Activated T-helper 1 cell treated with anti-CD3 and anti-CD28 coated beads, Interleukin-2, amount 50 U/mL, for 16 hours (primary cell): ENCODE data around the gene NCS1.

Experiments
- DNase-seq, 2 donors: peaks; one replicate each; pipeline ENCODE4 v3.0.0-alpha.2; 2020; ENCODE audit warnings: low read depth in 1 of 2, low spot score in 1 of 2

The NCS1 gene

GRCh38 chr9:130172161-130172857 lies at the start of gene NCS1:
NCS1 (plus strand) TSS chr9:130172404; CDS start chr9:130172664, 260 bp downstream.
- peak in 1 of 2 donors; percentile 27 for DNase-seq

DNA sequence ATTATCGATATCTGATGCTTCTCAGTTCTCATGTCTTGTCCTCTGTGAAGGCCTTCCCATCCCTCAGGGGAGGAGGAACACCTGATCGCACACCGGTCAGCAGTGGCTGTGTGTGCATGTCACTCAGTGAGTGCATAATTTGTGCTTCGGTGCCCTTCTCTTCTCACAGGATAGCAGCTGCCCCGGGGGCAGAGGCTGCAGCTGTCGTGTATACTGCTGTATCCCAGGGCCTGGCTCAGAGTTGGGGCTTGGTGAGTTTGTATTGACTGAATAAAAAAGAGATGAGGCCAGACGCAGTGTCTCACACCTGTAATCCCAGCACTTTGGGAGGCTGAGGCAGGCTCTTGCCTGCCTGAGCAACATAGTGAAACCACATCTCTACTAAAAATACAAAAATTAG lies 49.7 kb upstream of the NCS1 start:
- DNase-seq = no peak

GRCh38 chr9:130124085-130124860 lies 47.9 kb upstream of the NCS1 start:
- DNase-seq = no peak

DNA sequence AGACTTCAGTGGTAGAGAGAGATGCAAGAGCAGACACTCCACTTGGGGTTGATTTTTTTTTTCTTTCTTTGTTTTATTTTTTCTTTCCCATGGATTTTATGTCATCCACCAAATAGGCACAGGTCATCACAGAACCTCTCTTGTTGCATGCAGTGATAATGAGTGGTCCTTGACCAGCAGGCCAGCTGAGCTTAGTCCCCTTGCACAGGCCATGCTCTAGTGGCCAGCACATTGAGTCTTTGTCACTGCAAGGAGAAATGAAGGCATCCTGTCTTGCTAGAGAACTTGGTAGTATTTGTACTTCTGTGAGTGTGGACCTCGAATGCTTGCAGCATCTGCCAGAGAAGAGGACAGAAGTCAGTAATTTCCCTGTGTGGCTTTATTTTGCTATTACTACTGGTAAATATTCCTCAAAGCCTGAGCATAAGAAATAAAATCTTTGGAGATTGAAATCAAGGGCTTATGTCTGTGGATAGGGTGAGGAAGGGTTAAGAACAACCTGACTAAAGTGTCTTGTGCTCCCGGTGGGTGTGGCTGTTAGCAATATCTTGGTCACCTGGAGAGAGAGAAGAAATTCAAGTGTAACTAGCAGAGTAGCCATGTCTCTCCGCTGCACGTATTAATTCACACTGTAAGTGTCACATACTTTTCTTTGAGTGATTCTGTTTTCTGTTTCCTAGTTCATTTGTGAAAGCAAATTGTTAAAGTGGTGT lies 45.3 kb upstream of the NCS1 start:
- no peak for DNase-seq

- DNase-seq = peak; percentile 50 to 58
These were observed 44.0 kb upstream of the NCS1 start for GRCh38 chr9:130128251-130128650.

- peak; percentile 7 to 37 for DNase-seq
These were observed 43.3 kb upstream of the NCS1 start for GRCh38 chr9:130128733-130129431.

GRCh38 chr9:130129432-130130061 lies 42.7 kb upstream of the NCS1 start:
- no peak for DNase-seq

- DNase-seq = no peak
These were observed 39.5 kb upstream of the NCS1 start for GRCh38 chr9:130132746-130133145.

GRCh38 chr9:130137081-130137640 lies 35.0 kb upstream of the NCS1 start:
- no peak for DNase-seq

GRCh38 chr9:130137641-130138081 lies 34.5 kb upstream of the NCS1 start:
- DNase-seq = no peak

GRCh38 chr9:130138171-130138653 lies 34.0 kb upstream of the NCS1 start:
- DNase-seq = no peak

DNA sequence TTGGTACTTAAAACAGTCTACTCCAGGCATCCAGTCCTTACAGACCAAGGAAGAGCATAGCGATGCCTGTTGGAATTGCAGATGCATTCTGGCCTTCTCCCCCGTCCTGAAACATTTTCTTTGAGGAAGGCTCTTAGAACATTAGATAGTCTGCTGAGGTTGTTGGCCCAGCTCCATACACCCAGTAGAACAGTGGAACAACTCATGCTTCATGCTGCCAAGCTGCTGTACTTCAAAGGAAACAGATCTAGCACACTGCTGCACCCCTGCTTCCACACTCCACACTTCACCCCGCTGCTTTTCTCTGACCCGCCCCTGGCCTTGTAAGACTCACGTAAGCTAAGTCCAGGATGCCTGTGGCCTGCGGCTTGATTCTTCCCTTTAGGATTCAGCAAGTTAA lies 33.4 kb upstream of the NCS1 start:
- no peak for DNase-seq

DNA sequence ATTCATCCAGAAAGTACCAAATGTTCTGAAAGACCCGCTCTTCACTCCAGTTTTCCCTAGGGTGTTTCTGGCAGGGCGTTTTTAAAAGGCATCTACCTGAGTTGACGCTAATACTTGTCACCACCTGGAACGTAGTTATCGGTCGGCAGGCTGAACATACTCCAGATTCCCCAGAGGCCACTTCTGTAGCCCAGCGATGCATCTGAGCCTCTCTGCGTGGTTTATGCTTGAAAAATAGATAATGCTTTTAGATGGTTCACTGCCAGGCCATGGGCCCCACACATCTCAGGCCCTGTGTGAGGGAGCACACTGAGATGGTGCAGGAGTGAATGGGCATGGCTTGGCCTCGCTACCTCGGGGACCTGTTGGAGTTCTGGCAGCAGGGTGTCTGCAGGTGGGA lies 33.0 kb upstream of the NCS1 start:
- no peak for DNase-seq

GRCh38 chr9:130140706-130141105 lies 31.5 kb upstream of the NCS1 start:
- no peak for DNase-seq

DNA sequence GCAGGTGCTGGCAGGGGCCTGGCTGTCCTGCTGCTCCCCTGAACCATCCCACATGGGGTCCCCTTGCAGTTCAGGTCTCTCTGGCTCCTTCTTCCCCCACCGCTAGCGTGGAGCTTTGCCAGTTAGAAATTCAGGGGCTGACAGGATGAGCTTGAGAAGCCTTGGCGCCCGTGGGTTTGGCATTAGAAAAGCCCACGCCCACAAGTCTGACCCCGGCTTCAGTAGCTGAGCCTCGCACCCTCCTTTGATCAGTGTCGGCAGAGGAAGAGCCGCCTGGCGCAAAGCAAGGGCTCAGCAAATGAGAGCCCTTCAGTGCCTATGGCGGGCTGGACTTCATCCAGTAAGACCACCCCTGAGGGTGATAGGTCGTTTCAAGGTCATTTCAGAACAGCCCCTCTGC lies 30.1 kb upstream of the NCS1 start:
- DNase-seq = no peak

- DNase-seq = no peak
These were observed 29.6 kb upstream of the NCS1 start for GRCh38 chr9:130142641-130143040.

GRCh38 chr9:130143279-130143893 lies 28.8 kb upstream of the NCS1 start:
- DNase-seq = no peak

GRCh38 chr9:130143958-130144366 lies 28.2 kb upstream of the NCS1 start:
- no peak for DNase-seq

- DNase-seq = no peak
These were observed 27.5 kb upstream of the NCS1 start for GRCh38 chr9:130144703-130145102.

DNA sequence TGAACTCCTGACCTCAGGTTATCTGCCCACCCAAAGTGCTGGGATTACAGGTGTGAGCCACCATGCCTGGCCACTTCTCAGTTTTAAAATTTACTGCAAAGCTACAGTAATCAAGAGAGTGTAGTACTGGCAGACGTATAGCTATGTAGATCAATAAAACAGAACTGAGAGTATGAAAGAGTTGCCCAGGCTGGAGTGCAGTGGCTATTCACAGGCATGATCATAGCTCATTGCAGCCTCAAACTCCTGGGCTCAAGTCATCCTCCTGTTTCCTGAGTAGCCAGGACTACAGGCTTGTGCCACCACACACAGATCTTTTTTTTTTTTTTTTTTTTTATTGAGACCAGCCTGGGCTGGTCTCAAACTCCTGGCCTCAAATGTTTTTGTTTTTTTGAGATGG lies 26.5 kb upstream of the NCS1 start:
- DNase-seq = no peak
